ENCODE results near the gene C15orf39. TPM values are rescaled to one million over a fixed set of nuclear protein-coding genes. Genes with fewer than 3 reads are reported as not detected.
A peak's percentile ranks its signal among the peaks of the same experiment; 100 is the strongest.

The C15orf39 gene
- total RNA-seq, 4 donors from 2014 or later, result 12.3 to 33.3 (median 21.5) TPM

DNA sequence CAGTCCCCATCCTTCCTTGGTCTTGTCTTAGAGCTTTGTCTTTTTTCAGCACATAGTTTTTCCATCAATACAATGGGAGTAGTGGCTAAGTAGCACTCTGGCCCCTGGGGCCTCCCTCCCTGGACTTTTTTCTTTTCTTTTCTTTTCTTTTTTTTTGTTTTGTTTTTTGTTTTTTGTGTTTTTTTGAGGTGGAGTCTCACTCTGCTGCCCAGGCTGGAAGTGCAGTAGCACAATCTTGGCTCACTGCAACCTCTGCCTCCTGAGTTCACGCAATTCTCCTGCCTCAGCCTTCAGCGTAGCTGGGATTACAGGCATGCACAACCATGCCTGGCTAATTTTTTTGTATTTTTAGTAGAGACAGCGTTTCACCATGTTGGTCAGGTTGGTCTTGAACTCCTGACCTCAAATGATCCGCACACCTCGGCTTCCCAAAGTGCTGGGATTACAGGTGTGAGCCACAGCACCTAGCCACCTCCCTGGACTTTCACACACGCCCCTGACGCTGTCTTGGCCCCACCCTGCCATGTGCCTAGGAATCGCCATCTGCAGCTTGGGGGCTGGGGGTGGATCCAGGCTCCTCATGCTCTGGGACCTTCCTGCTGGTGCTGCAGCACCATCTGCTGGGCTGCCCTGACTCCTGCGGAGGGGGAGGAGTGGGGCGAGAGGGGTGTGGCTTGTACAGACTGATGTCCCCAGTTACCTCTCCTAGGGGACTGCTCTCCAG is 2.8 kb downstream of the C15orf39 start:
- H3K27me3 ChIP-seq, result no peaks in the 10 kb centered on the region
- H3K4me3 ChIP-seq, result peak overlapping the region in 3 of 4 donors; percentile 75 to 98 (median 95)
- peak; percentile 71 for DNase-seq
- H3K4me1 ChIP-seq, result peaks cover 34 to 84% (median 45%) of the 10 kb centered on the region in 3 donors
- intact Hi-C loops (cut with DNase I), result loop anchor here (5.0 kb wide), 1 partner anchor 177 kb away; no protein-coding TSS in a partner anchor
- TF ChIP-seq POLR2A (IDR thresholded peaks at IDR 0.05) (no peak), CTCF (IDR thresholded peaks at IDR 0.05) (peak; percentile 91 to 98 (median 96))
- WGBS, 2 donors, result 10 to 21% methylated on average over 5 of the region's 10 CpGs
- H3K9me3 ChIP-seq, result no peaks in the 10 kb centered on the region
- H3K36me3 ChIP-seq, result peaks cover 24 to 43% (median 25%) of the 10 kb centered on the region in 3 donors
- H3K27ac ChIP-seq, result peak overlapping the region; percentile 95 to 99 (median 97)

- Histone ChIP-seq H3K27ac (peak overlapping the region in 2 of 4 donors; percentile 95 to 99), H3K4me1 (peaks cover 29 to 84% (median 40%) of the 10 kb centered on the region in 3 donors), H3K36me3 (peaks cover 25 to 49% (median 28%) of the 10 kb centered on the region in 3 donors), H3K27me3 (no peaks in the 10 kb centered on the region), H3K4me3 (no peak overlapping the region), H3K9me3 (no peaks in the 10 kb centered on the region)
- intact Hi-C loops (cut with DNase I), result loop anchor here (5.0 kb wide), 1 partner anchor 178 kb away; no protein-coding TSS in a partner anchor
- no peak for DNase-seq
- TF ChIP-seq CTCF (IDR thresholded peaks at IDR 0.05) (no peak), POLR2A (IDR thresholded peaks at IDR 0.05) (no peak)
- 0 to 39% methylated on average over 2 to 3 of the region's 3 CpGs for WGBS, 2 donors
Measured at GRCh38 chr15:75205064-75205395, 3.3 kb downstream of the C15orf39 start.

DNA sequence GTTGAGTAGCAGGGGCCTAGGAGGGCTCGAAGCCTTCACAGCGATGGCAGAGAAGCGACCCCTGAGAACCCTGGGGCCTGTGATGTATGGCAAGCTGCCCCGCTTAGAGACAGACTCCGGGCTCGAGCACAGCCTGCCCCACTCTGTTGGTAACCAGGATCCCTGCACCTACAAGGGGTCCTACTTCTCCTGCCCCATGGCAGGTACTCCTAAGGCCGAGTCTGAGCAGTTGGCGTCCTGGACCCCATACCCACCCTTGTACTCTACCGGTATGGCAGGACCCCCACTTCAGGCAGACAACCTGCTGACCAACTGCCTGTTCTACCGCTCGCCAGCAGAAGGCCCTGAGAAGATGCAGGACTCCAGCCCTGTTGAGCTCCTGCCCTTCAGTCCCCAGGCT is 4.3 kb downstream of the C15orf39 start:
- Histone ChIP-seq H3K27me3 (no peaks in the 10 kb centered on the region), H3K4me3 (no peak overlapping the region), H3K9me3 (no peaks in the 10 kb centered on the region), H3K4me1 (peaks cover 19 to 84% (median 30%) of the 10 kb centered on the region in 3 donors), H3K36me3 (peaks cover 31 to 58% (median 38%) of the 10 kb centered on the region in 3 donors), H3K27ac (no peak overlapping the region)
- TF ChIP-seq POLR2A (IDR thresholded peaks at IDR 0.05), result no peak
- no peak for TF ChIP-seq CTCF (IDR thresholded peaks at IDR 0.05)
- intact Hi-C loops (cut with DNase I), result loop anchor here (5.0 kb wide), 1 partner anchor 179 kb away; no protein-coding TSS in a partner anchor
- 87 to 97% methylated on average over 7 to 9 of the region's 11 CpGs for WGBS, 2 donors
- DNase-seq, result no peak

DNA sequence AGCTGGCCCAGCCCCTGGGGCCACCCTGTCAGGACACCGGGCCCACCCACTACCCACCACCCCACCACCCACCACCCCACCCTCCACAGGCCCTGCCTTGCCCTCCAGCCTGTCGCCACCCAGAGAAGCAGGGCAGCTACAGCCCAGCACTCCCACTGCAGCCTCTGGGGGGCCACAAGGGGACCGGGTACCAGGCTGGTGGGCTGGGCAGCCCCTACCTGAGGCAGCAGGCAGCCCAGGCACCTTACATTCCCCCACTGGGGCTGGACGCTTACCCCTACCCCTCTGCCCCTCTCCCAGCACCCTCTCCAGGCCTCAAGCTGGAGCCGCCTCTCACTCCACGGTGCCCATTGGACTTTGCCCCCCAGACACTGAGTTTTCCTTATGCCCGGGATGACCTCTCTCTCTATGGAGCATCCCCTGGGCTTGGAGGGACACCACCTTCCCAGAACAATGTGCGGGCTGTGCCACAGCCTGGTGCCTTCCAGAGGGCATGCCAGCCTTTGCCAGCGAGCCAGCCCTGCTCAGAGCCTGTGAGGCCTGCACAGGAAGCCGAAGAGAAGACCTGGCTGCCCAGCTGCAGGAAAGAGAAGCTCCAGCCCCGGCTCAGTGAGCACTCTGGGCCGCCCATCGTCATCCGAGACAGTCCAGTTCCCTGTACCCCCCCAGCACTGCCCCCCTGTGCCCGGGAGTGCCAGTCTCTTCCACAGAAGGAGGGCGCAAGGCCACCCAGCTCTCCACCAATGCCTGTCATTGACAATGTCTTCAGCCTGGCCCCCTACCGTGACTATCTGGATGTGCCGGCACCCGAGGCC is 5.3 kb downstream of the C15orf39 start:
- H3K27ac ChIP-seq, result no peak overlapping the region
- intact Hi-C loops (cut with DNase I), result loop anchor here (5.0 kb wide), 1 partner anchor 180 kb away; no protein-coding TSS in a partner anchor
- DNase-seq, result no peak
- TF ChIP-seq POLR2A (IDR thresholded peaks at IDR 0.05) (no peak), CTCF (IDR thresholded peaks at IDR 0.05) (no peak)
- peaks cover 16 to 88% (median 24%) of the 10 kb centered on the region in 3 donors for H3K4me1 ChIP-seq
- WGBS, 2 donors, result 81 to 87% methylated on average over 3 to 4 of the region's 19 CpGs
- H3K9me3 ChIP-seq, result no peaks in the 10 kb centered on the region
- H3K27me3 ChIP-seq, result no peaks in the 10 kb centered on the region
- H3K36me3 ChIP-seq, result peaks cover 40 to 68% (median 45%) of the 10 kb centered on the region in 3 donors
- no peak overlapping the region for H3K4me3 ChIP-seq
